ENCODE results near the gene DEPP1.

The DEPP1 gene

GRCh38 chr10:44950326-44951225 lies 28.0 kb downstream of the DEPP1 start:
- DNase-seq = no peak

- no peak for DNase-seq
Measured at GRCh38 chr10:44949915-44950314, 28.7 kb downstream of the DEPP1 start.

- DNase-seq = no peak
Measured at GRCh38 chr10:44949127-44949802, 29.3 kb downstream of the DEPP1 start.

GRCh38 chr10:44948642-44949041 lies 30.0 kb downstream of the DEPP1 start:
- no peak for DNase-seq

- DNase-seq = no peak
Measured at GRCh38 chr10:44947371-44948152, 31.0 kb downstream of the DEPP1 start.

- no peak for DNase-seq
Measured at GRCh38 chr10:44946205-44946604, 32.4 kb downstream of the DEPP1 start.

GRCh38 chr10:44944354-44944753 lies 34.3 kb downstream of the DEPP1 start:
- DNase-seq = no peak

GRCh38 chr10:44939691-44940401 lies 38.8 kb downstream of the DEPP1 start:
- DNase-seq = no peak

GRCh38 chr10:44938956-44939355 lies 39.7 kb downstream of the DEPP1 start:
- DNase-seq = no peak

GRCh38 chr10:44937196-44938005 lies 41.2 kb downstream of the DEPP1 start:
- no peak for DNase-seq

GRCh38 chr10:44936314-44936975 lies 42.2 kb downstream of the DEPP1 start:
- DNase-seq = no peak

- DNase-seq = no peak
Measured at GRCh38 chr10:44935966-44936295, 42.7 kb downstream of the DEPP1 start.

GRCh38 chr10:44935201-44935965 lies 43.2 kb downstream of the DEPP1 start:
- DNase-seq = peak in 1 of 2 experiments; percentile 1

GRCh38 chr10:44934416-44935200 lies 44.0 kb downstream of the DEPP1 start:
- DNase-seq = no peak

GRCh38 chr10:44933451-44934321 lies 44.9 kb downstream of the DEPP1 start:
- DNase-seq = no peak

GRCh38 chr10:44932517-44933450 lies 45.8 kb downstream of the DEPP1 start:
- DNase-seq = peak in 1 of 2 experiments; percentile 55

Measured in SW 1271 (cell line).